GM12878 (cell line): Measurements from ENCODE around the gene TRPM1. TPM values are rescaled to one million over a fixed set of nuclear protein-coding genes. Genes with fewer than 3 reads are reported as not detected.

ENCODE experiments used
- ATAC-seq: fragments of 200-7000 bp; cut with Tn5 transposase; 3 replicates; pipeline ENCODE4 v1.9.1; 2020; ENCODE audit warnings: mild to moderate bottlenecking, moderate library complexity
- BruUV-seq: library from RNA; stranded (reverse); fragments of 400-500 nt; replicated peaks from 2 replicates; lab custom pipeline; 2021; lab: Mats Ljungman, UMichigan
- CTCF ChIA-PET: fragments of 300-600 bp; sonication (Branson Sonifier 250); formaldehyde crosslinking; extraction: SDS; loops from one replicate; lab custom pipeline; 2021; ENCODE audit warnings: inconsistent platforms; lab: Yijun Ruan, JAX
- POLR2A ChIA-PET: fragments of 350-600 bp; formaldehyde crosslinking; extraction: SDS; loops from one replicate; lab custom pipeline; 2021; ENCODE audit warnings: inconsistent platforms; lab: Charles Lee
- RAD21 ChIA-PET: fragments of 300-600 bp; sonication (Branson Sonifier 250); formaldehyde crosslinking; loops from one replicate; lab custom pipeline; 2023; ENCODE audit warnings: antibody characterized with exemption; ENCODE audit not compliant: unreplicated experiment; lab: Charles Lee
- SMC1A ChIA-PET: fragments of 300-600 bp; sonication (Branson Sonifier 250); formaldehyde crosslinking; loops from one replicate; lab custom pipeline; 2023; ENCODE audit not compliant: unreplicated experiment, uncharacterized antibody; lab: Charles Lee
- DNase-seq: peaks from one replicate; pipeline ENCODE4 v3.0.0-alpha.2; 2011; ENCODE audit warnings: low read depth, low spot score
- FAIRE-seq: peaks from 3 replicates; lab custom pipeline; 2011; peaks lifted over from hg19 to GRCh38; lab: Jason Lieb, UNC
- H2AFZ ChIP-seq: 2 replicates; pipeline ENCODE4 v1.6.0; 2011; ENCODE audit warnings: low read depth, low read length, control low read depth; ENCODE audit not compliant: control insufficient read depth
- H3K27ac ChIP-seq: 2 replicates; pipeline ENCODE4 v1.5.1; 2011; ENCODE audit warnings: control low read depth; ENCODE audit not compliant: control insufficient read depth, insufficient read depth
- H3K27me3 ChIP-seq, 2 experiments: replicated peaks in 1 of 2; 2 replicates each; pipeline versions ENCODE4 v1.6.0 to v1.6.1; 2011; ENCODE audit warnings: low read length in 1 of 2; ENCODE audit not compliant: control insufficient read depth in 2 of 2, insufficient read depth in 2 of 2
- H3K36me3 ChIP-seq, 2 experiments: 2 replicates each; pipeline ENCODE4 v1.5.1; 2011; ENCODE audit warnings: low read length in 1 of 2; ENCODE audit not compliant: control insufficient read depth in 2 of 2, insufficient read depth in 2 of 2
- H3K4me1 ChIP-seq: 2 replicates; pipeline ENCODE4 v1.6.1; 2011; ENCODE audit warnings: mild to moderate bottlenecking, low read length, moderate library complexity, mixed read lengths; ENCODE audit not compliant: control insufficient read depth, insufficient read depth
- H3K4me2 ChIP-seq: 2 replicates; pipeline ENCODE4 v1.6.0; 2011; ENCODE audit warnings: control low read depth; ENCODE audit not compliant: control insufficient read depth, insufficient read depth
- H3K4me3 ChIP-seq: fragments of 200-600 bp; sonication (generic); 2 replicates; pipeline ENCODE4 v1.5.1; 2016
- H3K79me2 ChIP-seq: 2 replicates; pipeline ENCODE4 v1.6.0; 2011; ENCODE audit warnings: low read length; ENCODE audit not compliant: control insufficient read depth, insufficient read depth
- H3K9ac ChIP-seq: 2 replicates; pipeline ENCODE4 v1.8.0; 2011; ENCODE audit warnings: low read length, control low read depth, mixed read lengths; ENCODE audit not compliant: control insufficient read depth, insufficient read depth
- H3K9me3 ChIP-seq: replicated peaks from 3 replicates; pipeline ENCODE4 v1.5.1; 2011; ENCODE audit warnings: mild to moderate bottlenecking, low read length; ENCODE audit not compliant: control insufficient read depth, insufficient read depth
- H4K20me1 ChIP-seq: 2 replicates; pipeline ENCODE4 v1.6.0; 2011; ENCODE audit not compliant: control insufficient read depth, insufficient read depth
- BCL3 ChIP-seq: IDR thresholded peaks from 2 replicates; pipeline ENCODE4 v1.6.1; 2011; ENCODE audit warnings: borderline replicate concordance, low read depth, mild to moderate bottlenecking, moderate library complexity, low read length; ENCODE audit not compliant: insufficient read depth, poor library complexity, severe bottlenecking
- HDGF ChIP-seq: fragments of 450-650 bp; IDR thresholded peaks from 2 replicates; pipeline ENCODE4 v1.6.1; 2016; ENCODE audit warnings: antibody characterized with exemption
- IRF3 ChIP-seq: fragments of 450-650 bp; IDR thresholded peaks from 2 replicates; pipeline ENCODE4 v1.6.1; 2014; ENCODE audit warnings: mild to moderate bottlenecking
- KDM1A ChIP-seq: fragments of 200-600 bp; sonication (generic); IDR thresholded peaks from 2 replicates; pipeline ENCODE4 v1.6.1; 2016; ENCODE audit warnings: borderline replicate concordance
- NFIC ChIP-seq: IDR thresholded peaks from 2 replicates; pipeline ENCODE4 v1.6.1; 2012; ENCODE audit warnings: low read depth, mild to moderate bottlenecking, inconsistent platforms, low read length, moderate library complexity
- POLR2A ChIP-seq: IDR thresholded peaks from 2 replicates; pipeline ENCODE4 v1.6.1; 2011; ENCODE audit warnings: low read depth, mild to moderate bottlenecking, low read length
- POLR2AphosphoS5 ChIP-seq: IDR thresholded peaks from 2 replicates; pipeline ENCODE4 v1.6.1; 2011; ENCODE audit warnings: mild to moderate bottlenecking, low read length, inconsistent platforms
- WGBS: methylation state at CpG from one replicate; pipeline ENCODE4 v1.1.6; 2016; ENCODE audit warnings: low lambda C conversion rate; ENCODE audit not compliant: insufficient replicate concordance, insufficient coverage; ENCODE audit errors: missing lambda C conversion rate; 5-methylcytosine and 5-hydroxymethylcytosine counted together
- in situ Hi-C: fragments of 300-500 bp; cut with MboI; formaldehyde crosslinking; loops from 9 replicates; pipeline ENCODE4 v1.14.3; 2018; ENCODE audit warnings: mixed read lengths
- intact Hi-C: fragments of 100-400 bp; cut with micrococcal nuclease; formaldehyde crosslinking; loops from one replicate; pipeline ENCODE4 v1.14.2; 2022; ENCODE audit not compliant: unreplicated experiment
- polyA plus RNA-seq, 11 experiments: library from polyadenylated mRNA; depleted of rRNA in 4 of 11; unstranded in 6 of 11; stranded (reverse) in 5 of 11; fragments of >200 nt; fragmentation: Nextera tagmentation in 4 of 11; fragmentation: Illumina TruSeq in 1 of 11; extraction: Ambion mirVana in 4 of 11; extraction: Trizol in 1 of 11; gene quantifications; 1 replicate in 1 of 11; 2 replicates in 10 of 11; pipeline versions ENCODE4 v1.2.1 to v1.2.3, GENCODE V29; 2011 to 2016; ENCODE audit warnings: inconsistent platforms in 2 of 11, missing spikeins in 2 of 11, low read depth in 1 of 11
- total RNA-seq, 4 experiments: library from RNA; depleted of rRNA in 3 of 4; stranded (reverse); fragments of >200 nt in 3 of 4; fragmentation: Illumina TruSeq in 1 of 4; extraction: Trizol in 1 of 4; gene quantifications; 2 replicates each; pipeline versions ENCODE4 v1.2.1 to v1.2.3, GENCODE V29; 2013 to 2021

Gene TRPM1
- total and polyA plus RNA-seq, 10 of the 15 experiments (the other 5 are each of a cell fraction or from before 2014, with no cell fraction given), result 0.01 to 0.10 (median 0.05) TPM; not detected in 4

GRCh38 chr15:31136607-31137328 lies 35.2 kb upstream of the TRPM1 start:
- no peaks in the 10 kb centered on the region for H4K20me1 ChIP-seq
- H3K4me1 ChIP-seq, result no peaks in the 10 kb centered on the region
- 48% methylated on average over 6 of the region's 6 CpGs for WGBS
- H3K27ac ChIP-seq, result no peak overlapping the region
- H3K79me2 ChIP-seq, result no peaks in the 10 kb centered on the region
- H3K27me3 ChIP-seq, result no peaks in the 10 kb centered on the region
- intact Hi-C loops (no loop called here), in situ Hi-C loops (no loop called here)
- H3K9ac ChIP-seq, result no peak overlapping the region
- H3K4me3 ChIP-seq, result no peak overlapping the region
- no peak overlapping the region for H3K4me2 ChIP-seq
- no TSS peak for BruUV-seq
- POLR2A ChIA-PET, result no interaction called here
- SMC1A ChIA-PET, result no interaction called here
- FAIRE-seq, result no peak
- TF ChIP-seq BCL3 (no peak), NFIC (no peak), HDGF (no peak), KDM1A (no peak), POLR2A (no peak), IRF3 (no peak), POLR2AphosphoS5 (no peak)
- CTCF ChIA-PET, result no interaction called here
- ATAC-seq, result no peak
- H3K36me3 ChIP-seq, result no peaks in the 10 kb centered on the region
- no peak for DNase-seq
- RAD21 ChIA-PET, result no interaction called here
- H2AFZ ChIP-seq, result no peak overlapping the region
- no peaks in the 10 kb centered on the region for H3K9me3 ChIP-seq
